Activated T-cell treated with anti-CD3 and anti-CD28 coated beads for 48 hours (primary cell): ENCODE data around the gene GABRB1.

Experiments used
- DNase-seq: peaks from one replicate; pipeline ENCODE4 v3.0.0-alpha.2; 2020; ENCODE audit warnings: low read depth

The GABRB1 gene

DNA sequence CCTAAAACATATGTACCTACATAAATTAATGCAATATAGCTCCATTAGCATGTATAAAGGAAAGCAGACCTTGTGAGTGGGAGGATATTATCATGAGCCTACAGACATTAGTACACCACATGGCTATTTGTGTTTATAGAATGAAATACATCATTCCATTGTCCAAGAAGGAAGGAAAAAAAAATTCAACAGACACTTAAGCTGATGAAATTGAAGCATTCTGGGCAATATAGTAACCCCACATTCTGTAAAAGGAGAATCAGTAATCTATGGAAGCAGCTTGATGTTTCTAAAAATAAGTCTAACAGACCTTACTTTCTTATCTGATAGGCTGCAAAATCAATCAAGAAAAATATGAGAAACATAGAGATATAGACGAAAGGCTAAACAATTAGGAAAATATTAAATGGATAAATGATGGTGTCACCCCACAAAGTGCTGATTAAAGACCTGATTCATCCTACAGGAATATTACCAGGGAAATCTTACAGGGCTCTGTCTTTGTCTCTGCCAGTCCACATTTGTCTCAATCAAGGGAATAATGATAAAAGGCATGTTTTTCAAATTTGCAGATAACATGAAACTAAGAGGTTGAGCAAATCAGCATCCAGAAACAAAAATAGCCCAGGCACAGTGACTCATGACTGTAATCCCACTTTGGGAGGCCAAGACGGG, 355.3 kb downstream of the GABRB1 start:
- DNase-seq = no peak

DNA sequence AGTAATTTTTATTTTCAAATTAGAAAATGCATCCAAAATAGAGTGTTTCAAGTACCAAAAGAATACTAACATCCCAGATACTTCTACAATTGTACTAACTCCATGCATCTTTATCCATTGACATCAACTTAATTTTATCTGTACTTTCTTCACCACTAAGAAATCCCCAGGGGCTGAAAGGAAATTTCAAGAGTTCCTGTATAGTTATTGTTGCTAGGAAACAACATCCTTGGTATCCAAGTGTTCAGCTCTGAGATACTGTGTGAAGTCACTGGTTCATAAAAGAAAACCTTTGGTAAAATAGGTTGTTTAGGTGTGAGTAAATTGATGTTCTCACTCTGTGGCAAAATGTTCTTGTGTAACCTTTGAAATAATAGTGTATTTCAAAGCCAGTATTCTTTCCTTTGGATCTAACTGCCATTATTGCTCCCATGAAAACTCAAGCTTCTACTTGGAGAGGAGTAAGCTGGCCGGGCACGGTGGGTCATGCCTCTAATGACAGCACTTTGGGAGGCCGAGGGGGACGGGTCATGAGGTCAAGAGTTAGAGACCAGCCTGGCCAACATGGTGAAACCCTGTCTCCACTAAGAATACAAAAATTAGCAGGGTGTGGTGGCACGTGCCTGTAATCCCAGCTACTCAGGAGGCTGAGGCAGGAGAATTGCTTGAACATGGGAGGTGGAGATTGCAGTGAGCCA, 359.2 kb downstream of the GABRB1 start:
- no peak for DNase-seq

DNA sequence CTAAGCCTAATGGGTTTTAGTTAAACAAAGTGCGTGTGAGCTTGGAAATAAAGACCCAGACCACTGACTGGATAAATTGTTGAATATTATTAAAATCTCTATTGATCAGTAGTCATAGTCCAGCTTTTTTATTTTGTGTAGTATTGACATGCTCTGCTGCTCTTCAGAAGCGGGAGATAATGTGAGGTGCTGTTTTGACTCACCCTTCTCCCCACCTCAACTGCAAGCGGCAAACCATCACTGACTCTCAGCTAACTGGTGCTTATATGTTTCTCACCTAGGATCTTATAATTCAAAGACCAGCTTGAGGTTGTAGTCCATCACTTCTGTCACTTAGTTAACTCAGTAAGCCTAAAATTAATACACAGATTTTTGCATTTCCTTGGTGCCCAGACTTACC, 359.9 kb downstream of the GABRB1 start:
- DNase-seq = no peak

DNA sequence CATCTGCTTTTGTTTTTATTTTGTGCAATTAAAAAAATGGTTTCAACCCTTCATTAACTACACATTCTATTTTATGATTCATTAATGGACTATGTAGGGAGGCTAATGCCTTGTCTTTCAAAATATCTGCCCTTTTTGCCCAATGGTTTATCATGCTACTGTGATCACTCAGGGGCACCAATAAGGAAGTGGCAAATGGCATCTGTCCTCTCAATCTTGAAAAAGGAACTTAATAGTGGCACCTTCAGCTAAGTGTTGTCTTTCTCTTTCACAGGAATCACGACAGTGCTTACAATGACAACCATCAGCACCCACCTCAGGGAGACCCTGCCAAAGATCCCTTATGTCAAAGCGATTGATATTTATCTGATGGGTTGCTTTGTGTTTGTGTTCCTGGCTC, 375.0 kb downstream of the GABRB1 start:
- no peak for DNase-seq

DNA sequence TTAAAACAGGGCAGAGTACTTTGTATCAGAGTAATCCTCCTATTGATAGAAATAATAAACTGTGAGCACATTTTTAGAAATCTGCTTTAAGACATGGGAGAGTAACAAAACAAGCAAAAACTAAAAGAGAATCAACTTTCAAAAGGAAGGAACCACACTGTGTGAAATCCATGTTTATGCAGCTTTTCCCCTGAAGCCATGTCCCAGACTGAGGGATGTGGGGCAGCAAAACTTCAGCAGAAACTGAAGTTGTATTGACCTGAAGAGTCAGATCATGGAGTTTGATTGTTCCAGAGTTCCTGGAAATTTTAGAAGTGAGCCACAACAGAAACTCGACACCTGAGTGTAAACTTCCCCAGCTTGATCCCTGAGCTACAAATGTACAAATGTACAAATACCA, 378.9 kb downstream of the GABRB1 start:
- no peak for DNase-seq

DNA sequence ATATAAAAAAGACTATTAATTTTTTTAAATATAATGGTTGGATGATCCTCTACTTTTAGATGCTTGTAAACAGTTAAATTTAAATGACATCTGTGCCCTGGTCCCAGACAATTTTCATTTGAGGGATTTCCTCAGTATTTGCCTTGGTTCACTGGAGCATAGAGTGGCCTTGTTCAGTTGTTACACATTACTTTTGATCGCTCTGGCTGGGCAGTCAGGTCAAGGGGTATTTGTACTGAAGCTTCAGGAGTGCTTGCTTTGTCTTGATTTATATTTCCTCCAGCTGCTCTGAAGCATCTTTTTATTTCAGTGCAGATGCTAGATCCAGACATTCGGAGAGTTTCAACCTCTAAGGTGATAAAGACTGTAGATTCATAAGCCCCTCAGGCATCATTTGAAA, 382.2 kb downstream of the GABRB1 start:
- no peak for DNase-seq

DNA sequence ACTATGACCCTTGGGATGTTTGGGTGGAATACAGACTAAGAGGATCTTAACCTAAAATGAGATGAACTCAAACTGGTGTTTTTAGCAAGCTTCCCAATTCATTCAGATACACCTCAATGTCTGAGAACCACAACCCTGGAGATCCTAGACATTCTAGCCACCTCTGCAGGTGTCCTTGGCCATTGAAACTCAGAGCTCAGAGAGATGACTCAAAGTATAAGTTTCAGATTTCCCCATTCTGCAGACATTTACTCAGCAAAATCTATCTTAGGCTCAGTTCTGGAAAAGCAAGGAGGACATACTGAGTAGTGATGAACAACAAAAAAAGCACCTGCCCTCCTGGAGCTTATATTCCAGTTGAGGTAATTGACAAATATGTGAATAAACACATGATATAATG, 384.4 kb downstream of the GABRB1 start:
- DNase-seq = no peak

DNA sequence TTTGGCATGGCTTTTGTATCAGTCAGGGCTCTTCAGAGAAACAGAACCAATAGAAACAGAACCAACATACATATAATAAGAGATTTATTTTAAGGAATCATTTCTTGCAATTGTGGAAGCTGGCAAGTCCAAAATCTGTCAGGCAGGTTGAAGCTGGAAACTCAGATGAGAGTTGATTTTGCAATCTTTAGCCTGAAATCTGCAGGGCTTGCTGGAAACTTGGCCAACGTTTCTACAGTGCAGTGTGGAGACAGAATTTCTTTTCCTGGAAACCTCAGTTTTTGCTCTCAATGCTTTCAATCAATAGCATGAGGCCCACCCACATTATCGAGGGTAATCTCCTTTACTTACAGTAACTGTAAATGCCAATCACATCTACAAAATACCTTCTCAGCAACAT, 386.8 kb downstream of the GABRB1 start:
- no peak for DNase-seq

DNA sequence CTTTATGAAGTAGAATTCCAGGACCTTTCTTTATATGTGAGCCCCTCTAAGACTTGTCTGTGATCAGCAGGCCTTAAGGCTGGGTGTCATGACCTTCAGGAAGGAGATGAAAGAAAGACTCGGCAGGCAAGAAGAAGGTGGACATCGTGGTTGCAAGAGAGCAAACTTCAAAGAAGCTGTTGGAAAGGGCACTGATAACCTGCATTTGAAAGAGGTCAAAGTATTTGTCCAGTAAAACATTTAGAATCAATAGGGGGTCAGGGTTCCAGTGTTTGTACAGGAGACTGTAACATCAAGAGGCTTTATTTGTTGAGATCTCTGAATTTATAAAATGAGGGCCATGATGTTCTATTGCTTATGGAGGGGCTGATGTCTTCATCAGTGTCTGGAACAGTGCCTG, 387.9 kb downstream of the GABRB1 start:
- no peak for DNase-seq

DNA sequence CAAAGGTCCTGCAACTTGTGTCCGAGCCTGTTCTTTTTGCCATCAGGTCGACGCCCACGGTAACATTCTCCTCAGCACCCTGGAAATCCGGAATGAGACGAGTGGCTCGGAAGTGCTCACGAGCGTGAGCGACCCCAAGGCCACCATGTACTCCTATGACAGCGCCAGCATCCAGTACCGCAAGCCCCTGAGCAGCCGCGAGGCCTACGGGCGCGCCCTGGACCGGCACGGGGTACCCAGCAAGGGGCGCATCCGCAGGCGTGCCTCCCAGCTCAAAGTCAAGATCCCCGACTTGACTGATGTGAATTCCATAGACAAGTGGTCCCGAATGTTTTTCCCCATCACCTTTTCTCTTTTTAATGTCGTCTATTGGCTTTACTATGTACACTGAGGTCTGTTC, 394.3 kb downstream of the GABRB1 start:
- DNase-seq = no peak

DNA sequence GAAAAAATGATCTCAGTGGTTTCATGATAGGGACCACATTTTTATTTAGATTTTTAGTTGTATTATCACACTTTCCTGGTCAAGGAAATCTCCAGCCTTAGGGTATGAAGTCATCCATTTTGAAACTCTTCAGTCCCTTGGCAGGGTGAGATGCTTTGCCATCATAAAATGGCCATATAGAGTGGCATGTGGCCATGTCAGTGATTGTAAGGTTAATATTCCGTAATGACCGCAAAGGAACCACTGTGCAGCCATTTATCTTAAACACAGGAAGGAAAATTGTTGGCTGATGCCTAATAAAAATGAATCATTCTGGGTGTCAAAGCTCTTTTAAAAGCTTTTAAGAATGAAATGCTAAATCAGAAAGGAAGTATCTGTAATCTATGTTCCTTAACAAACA, 396.6 kb downstream of the GABRB1 start:
- no peak for DNase-seq

DNA sequence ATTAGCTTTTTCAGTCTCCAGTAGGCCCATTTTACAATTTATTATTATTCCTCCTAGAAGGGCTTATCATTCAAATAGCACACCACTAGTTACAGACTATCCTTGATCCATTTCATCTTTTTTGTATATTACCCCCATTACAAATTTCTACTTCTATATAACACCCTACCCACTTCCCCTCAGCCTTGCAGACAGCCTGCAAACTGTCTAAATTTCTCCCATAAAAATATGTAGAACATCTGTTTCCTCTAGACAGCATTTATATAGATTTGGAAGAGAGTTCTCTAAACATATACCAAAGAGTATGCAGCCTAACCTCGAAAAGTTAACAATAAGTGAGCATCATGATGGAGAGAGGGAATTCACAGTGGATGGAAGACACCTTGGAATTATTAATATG, 401.4 kb downstream of the GABRB1 start:
- DNase-seq = no peak

DNA sequence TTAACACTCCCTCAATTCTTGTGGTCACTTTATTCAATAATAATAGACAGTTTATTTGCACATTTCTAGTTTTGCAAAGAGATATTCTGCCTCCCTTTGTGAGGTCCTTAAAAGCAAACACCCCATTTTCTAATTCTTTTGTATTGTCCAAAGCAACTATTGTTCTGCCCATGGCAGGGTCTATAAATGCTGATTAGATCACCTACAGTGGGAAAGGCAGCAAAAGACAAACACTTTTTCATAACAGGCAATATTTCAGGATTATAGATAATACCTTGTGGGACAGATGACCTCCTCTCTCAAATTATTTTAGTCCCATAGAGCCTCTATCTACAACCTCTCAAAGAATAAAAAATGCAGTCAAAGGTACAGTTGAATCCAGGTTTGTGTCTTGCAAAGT, 403.6 kb downstream of the GABRB1 start:
- no peak for DNase-seq

DNA sequence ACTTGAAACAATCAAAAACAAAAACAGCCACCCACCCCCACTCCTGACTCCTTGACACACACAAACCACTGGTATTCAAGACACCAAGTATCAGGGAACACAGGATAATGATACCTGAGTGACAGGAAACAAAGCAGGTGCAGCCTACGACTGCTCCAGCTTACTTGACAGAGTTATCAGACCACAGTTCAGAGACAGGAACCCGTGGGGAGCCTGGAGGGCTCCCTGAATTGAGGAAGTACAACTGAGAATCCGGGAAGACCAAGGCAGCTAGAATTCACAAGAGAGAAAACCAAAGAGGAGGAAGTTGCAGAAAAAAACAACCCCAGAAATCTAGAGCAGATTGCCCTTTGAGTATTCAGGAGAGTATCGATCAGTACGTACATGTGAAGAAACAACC, 411.6 kb downstream of the GABRB1 start:
- no peak for DNase-seq

DNA sequence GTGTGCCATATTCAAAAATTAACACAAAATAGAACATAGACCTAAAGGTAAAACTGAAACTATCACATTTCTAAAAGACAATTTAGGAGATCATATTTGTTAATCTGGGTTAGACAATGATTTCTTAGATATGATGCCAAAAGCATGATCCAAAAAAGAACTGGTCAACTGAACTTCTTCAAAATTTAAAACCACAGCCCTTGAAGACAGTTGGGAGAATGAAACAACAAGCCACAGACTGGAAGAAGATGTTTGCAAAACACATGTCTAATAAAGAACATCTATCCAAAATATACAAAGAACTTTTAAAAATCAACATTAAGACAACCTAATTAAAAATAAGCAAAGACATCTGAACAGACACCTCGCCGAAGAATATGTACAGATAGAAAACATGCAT, 412.7 kb downstream of the GABRB1 start:
- DNase-seq = no peak

DNA sequence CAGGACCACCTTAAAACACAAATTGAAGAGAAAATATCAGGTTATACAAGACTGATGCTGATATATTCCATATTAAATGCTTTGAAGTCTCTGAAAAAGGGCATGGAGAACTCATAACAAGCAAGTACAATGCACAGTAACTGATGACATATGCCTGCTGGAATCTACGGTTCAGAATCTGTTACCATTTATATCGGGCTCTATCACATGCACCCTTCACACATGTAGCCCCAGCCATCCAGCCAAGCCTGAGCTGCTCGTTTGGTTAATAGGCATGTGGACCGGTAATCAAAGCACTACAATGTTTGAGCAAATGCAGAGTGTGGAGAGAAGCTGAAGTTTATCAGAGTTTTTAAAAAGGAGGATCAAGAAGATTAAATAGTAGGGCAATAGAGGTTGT, 420.3 kb downstream of the GABRB1 start:
- no peak for DNase-seq

DNA sequence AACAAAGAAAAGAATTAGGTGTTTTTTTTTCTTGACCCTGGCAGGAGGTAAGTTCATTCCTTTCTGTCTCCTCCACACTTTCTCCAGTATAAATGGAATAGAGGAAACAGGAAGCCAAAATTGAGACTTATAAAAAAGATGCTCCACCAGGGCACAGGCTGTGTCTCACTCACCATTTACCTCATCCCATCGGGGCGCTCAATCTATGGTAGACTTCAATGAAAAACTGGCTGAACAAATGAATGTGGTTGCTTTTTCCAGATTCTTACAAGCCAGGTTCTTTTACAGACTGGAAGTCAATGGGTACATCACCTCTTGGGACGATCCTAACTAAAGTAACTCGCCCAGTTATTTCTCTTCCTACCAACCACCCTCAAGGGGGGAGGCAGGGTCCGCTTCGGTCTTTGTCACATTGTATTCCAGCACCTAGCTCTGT, 431.4 kb downstream of the GABRB1 start:
- DNase-seq = no peak

DNA sequence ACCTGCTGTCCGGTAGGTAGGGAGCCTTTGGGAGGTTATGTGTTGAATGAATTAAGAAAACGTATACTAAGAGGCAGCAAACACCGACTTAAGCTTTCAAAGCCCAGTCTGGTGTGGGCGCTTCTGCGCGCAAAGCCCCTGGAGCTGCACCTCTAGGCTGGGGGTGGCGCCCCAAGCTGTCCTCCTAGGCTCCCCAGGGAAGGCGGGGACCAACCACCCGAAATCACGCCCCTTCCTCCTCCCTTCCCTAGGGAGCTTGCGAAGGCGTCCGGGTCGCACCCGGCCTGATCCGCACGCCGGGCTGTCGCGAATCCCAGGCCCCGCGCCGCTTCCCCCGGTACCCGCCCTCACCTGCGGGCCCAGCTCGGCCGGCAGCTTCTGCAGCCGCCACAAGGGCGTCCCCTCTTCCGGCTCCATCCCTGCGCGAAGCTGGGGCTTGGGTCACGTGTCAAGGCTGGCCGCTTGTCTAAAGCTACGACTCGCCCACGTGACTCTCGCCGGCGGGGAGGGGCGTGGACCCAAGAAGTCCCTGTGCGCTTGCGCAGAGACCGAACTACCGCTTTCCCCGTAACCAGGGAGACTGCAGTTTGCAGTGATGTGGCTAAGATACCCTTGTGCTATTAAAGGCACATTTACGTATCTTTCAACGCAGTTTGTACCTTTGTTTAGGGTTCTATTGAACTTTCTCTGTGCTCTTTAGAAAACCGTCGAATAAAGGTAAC, 432.0 kb downstream of the GABRB1 start, which contains the start of gene COMMD8:
TSS of gene COMMD8 (minus strand) at position 468 of the 722 bp plus-strand sequence. CDS start at position 417, 51 bp downstream.
- DNase-seq = peak; percentile 95

DNA sequence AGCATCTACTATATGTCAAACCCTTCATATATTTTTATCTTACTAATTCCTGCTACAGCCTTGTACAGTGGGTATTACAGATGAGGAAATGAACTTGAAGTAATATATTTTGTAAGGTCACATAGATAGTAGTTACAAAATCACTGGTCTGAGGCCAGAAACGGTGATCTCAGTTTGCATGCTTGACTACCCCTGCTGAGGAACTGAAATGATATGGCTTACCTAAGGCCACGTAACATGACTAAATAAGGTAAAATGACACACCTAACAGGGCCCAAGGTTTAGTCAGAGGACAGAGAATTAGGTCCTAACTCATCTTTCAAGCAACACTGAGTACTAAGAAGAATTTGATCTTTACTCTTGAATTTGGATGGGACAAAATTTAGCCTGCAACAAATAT, 433.6 kb downstream of the GABRB1 start:
- DNase-seq = no peak

DNA sequence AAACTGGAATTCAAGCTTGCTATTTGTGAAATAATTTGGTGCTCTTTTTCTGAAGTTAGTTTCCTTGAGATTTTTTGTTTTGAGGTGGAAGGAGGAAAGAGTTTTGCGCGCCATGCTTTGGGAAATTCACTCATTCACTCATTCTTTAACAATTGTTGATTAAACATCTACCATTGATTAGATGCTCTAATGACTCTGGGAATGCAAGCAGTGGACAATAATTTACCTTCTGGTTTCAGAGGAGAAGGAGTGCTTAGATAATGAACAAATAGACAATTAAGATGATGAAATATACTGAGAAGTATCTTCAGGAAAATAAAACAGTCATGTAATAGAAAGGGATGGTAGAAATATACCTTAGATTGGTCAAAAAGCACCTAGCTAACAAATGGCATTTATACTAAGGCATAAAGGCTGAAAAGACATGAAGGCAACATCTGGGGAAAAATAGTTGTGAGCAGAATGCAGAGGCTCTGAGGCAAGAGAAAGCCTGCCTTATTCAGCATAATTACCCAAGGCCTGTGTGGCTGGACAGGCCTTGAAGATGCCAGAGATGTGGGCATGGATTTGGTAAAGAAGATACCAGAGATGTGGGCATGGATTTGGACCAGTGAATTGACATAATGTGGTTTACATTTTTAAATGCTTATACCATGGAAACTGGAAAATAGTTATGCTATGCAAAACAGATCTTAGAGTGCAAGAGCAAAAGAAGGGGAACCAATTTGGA, 434.9 kb downstream of the GABRB1 start:
- no peak for DNase-seq

DNA sequence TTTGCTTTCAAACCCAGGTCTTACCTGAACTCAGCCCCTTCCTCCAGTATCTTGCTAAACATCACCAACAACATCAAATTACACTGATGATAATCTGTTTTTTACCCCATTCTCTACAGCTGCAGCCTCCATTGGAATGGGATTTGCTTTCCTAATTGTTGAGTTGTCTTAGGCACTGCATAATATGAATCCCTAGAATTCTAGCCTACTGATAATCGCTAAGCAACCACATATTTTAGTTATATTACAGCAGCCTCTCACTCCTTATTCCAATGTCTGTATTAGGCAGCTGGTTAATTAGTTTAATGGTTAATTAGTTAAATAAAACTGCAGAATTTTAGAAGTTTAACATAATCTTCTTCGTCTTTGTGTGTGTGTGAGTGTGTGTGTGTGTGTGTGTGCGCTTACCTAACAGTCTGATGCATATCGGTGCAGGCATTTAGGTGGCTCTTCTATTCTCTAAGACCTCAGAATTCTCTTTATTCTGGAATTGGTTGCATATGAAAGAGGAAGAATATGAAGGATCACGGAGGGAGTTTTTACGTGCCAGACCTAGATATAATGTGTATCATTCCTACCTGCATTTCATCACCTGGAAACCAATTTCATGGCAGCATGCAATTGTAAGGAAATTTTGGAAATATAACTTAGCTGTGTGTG, 437.5 kb downstream of the GABRB1 start:
- DNase-seq = no peak

DNA sequence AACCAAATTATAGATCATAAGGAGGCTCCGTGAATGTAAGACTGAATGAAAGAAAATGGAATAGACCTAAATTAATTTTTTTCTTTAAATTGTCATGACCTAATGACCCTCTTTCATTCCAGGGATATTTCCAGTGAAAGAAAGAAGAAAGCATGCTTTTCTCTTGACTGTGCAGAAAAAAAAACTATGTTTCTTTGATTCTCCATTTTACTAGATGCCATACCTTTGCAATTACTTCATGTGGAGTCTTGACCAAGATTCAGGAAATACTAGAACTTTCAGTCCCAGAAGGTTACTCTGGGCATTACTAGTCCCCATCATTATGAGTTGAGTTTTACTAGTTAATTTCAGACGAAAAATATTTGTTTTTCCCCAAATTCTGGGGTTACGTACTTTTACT, 438.6 kb downstream of the GABRB1 start:
- no peak for DNase-seq
